Activated CD8-positive, alpha-beta T cell treated with anti-CD3 and anti-CD28 coated beads for 36 hours (primary cell): ENCODE measurements around the gene ANKUB1. TPM values are rescaled to one million over a fixed set of nuclear protein-coding genes. Genes with fewer than 3 reads are reported as not detected.

Source experiments
- ATAC-seq: fragments of 200-7000 bp; cut with Tn5 transposase; one replicate; pipeline ENCODE4 v1.10.0; 2021; ENCODE audit warnings: mild to moderate bottlenecking, moderate library complexity
- CTCF ChIA-PET: fragments of 350-600 bp; sonication (Branson Sonifier 250); formaldehyde crosslinking; loops from one replicate; lab custom pipeline; 2021; ENCODE audit warnings: antibody characterized with exemption; lab: Charles Lee
- POLR2A ChIA-PET: fragments of 350-600 bp; sonication (Branson Sonifier 250); formaldehyde crosslinking; loops from one replicate; lab custom pipeline; 2021; ENCODE audit warnings: antibody characterized with exemption; lab: Charles Lee
- DNase-seq: peaks from one replicate; pipeline ENCODE4 v3.0.0-alpha.2; 2020
- H3K27ac Mint-ChIP-seq: one replicate; pipeline ENCODE4 v1.8.0; 2021; ENCODE audit warnings: mild to moderate bottlenecking, mixed read lengths
- H3K27me3 Mint-ChIP-seq: one replicate; pipeline ENCODE4 v1.8.0; 2021; ENCODE audit warnings: mixed read lengths
- H3K36me3 Mint-ChIP-seq: one replicate; pipeline ENCODE4 v1.8.0; 2021; ENCODE audit warnings: low read depth, mixed read lengths
- H3K4me1 Mint-ChIP-seq: one replicate; pipeline ENCODE4 v1.8.0; 2021; ENCODE audit warnings: low read depth, mixed read lengths
- H3K4me3 Mint-ChIP-seq: one replicate; pipeline ENCODE4 v1.8.0; 2021; ENCODE audit warnings: mild to moderate bottlenecking, moderate library complexity, mixed read lengths
- H3K9me3 Mint-ChIP-seq: one replicate; pipeline ENCODE4 v1.8.0; 2021; ENCODE audit warnings: mixed read lengths
- intact Hi-C: fragments of 100-400 bp; cut with micrococcal nuclease; formaldehyde crosslinking; loops from one replicate; pipeline ENCODE4 v1.10.0; 2022
- total RNA-seq, 2 experiments: library from RNA; stranded (reverse); gene quantifications; one replicate each; pipeline ENCODE4 v1.2.3, GENCODE V29; 2021
- TF ChIP-seq, protein P1 (sequence below): fragments of 200-600 bp; IDR thresholded peaks from one replicate; pipeline ENCODE4 v1.8.0; 2022; ENCODE audit warnings: antibody characterized with exemption, mild to moderate bottlenecking

ANKUB1 gene
- total RNA-seq, 2 experiments from 2014 or later, result not detected

DNA sequence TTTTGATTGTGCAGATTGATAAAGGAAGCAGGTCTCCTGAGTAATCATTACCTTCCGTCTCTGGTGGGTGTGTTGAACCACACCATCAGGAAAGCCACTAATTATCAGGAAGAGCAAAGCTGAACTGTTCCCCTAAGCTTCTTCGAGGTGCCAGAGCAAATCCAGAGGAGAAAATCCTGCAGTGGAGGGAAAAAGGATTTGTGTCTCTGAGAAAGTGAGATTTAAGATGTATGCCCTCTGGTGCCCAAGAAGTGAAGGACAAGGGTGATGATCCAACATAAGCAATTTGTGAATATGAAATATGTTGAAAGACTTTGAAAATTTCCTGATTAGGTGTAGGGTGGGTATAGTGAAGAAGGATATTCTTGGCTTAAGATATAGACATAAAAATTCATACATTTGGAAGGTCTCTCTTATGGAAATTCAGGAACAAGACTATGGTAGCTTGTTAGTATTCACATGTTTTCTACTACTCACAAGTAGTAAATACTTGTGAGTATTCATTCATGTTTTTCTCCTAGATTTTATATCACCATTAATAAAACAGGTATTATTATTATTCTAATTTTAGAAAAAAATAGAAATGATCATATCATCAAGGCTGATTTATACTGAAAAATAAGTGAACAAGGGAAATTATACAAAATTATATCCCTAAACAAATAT is 74.8 kb downstream of the ANKUB1 start:
- no peak overlapping the region for H3K27ac Mint-ChIP-seq
- no peak overlapping the region for H3K4me3 Mint-ChIP-seq
- ChIA-PET CTCF (interaction anchor here (0.7 to 3.7 kb wide), 18 partner anchors 8 to 220 kb away, joined by 3 to 27 read pairs (median 3); no protein-coding TSS in a partner anchor), POLR2A (no interaction called here)
- H3K4me1 Mint-ChIP-seq, result no peaks in the 10 kb centered on the region
- peaks cover 9% of the 10 kb centered on the region for H3K9me3 Mint-ChIP-seq
- peaks cover 2% of the 10 kb centered on the region for H3K27me3 Mint-ChIP-seq
- no peaks in the 10 kb centered on the region for H3K36me3 Mint-ChIP-seq
- peak; percentile 58 for DNase-seq
- TF ChIP-seq, protein P1, sequence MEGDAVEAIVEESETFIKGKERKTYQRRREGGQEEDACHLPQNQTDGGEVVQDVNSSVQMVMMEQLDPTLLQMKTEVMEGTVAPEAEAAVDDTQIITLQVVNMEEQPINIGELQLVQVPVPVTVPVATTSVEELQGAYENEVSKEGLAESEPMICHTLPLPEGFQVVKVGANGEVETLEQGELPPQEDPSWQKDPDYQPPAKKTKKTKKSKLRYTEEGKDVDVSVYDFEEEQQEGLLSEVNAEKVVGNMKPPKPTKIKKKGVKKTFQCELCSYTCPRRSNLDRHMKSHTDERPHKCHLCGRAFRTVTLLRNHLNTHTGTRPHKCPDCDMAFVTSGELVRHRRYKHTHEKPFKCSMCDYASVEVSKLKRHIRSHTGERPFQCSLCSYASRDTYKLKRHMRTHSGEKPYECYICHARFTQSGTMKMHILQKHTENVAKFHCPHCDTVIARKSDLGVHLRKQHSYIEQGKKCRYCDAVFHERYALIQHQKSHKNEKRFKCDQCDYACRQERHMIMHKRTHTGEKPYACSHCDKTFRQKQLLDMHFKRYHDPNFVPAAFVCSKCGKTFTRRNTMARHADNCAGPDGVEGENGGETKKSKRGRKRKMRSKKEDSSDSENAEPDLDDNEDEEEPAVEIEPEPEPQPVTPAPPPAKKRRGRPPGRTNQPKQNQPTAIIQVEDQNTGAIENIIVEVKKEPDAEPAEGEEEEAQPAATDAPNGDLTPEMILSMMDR, result peak; percentile 60
- intact Hi-C loops, result loop anchor here (10.0 kb wide), 1 partner anchor 203 kb away; no protein-coding TSS in a partner anchor
- ATAC-seq, result no peak

DNA sequence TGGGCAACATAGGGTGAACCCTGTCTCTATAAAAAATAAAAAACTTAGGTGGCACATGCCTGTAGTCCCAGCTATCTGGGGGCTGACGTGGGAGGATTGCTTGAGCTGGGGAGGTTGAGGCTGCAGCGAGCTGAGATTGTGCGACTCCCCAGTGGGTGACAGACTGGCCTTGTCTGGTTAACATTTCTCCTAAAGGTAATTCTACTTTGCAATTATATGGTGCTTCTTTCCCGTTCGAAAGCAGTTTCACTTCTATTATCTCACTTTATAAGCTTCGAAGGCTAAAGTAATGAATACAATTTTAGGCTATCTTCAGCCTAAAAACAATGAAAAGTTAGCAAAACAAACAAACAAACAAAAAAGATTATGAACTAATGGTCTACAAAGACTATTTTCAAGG is 75.4 kb downstream of the ANKUB1 start:
- ATAC-seq (no peak), DNase-seq (no peak)
- POLR2A ChIA-PET, result no interaction called here
- TF ChIP-seq, protein P1, result no peak
- H3K4me1 Mint-ChIP-seq, result no peaks in the 10 kb centered on the region
- H3K4me3 Mint-ChIP-seq, result no peak overlapping the region
- intact Hi-C loops, result loop anchor here (10.0 kb wide), 1 partner anchor 202 kb away; no protein-coding TSS in a partner anchor
- CTCF ChIA-PET, result interaction anchor here (0.7 to 3.7 kb wide), 15 partner anchors 9 to 219 kb away, joined by 3 to 27 read pairs (median 3); no protein-coding TSS in a partner anchor
- no peaks in the 10 kb centered on the region for H3K36me3 Mint-ChIP-seq
- no peak overlapping the region for H3K27ac Mint-ChIP-seq
- peaks cover 2% of the 10 kb centered on the region for H3K27me3 Mint-ChIP-seq
- H3K9me3 Mint-ChIP-seq, result peaks cover 9% of the 10 kb centered on the region

DNA sequence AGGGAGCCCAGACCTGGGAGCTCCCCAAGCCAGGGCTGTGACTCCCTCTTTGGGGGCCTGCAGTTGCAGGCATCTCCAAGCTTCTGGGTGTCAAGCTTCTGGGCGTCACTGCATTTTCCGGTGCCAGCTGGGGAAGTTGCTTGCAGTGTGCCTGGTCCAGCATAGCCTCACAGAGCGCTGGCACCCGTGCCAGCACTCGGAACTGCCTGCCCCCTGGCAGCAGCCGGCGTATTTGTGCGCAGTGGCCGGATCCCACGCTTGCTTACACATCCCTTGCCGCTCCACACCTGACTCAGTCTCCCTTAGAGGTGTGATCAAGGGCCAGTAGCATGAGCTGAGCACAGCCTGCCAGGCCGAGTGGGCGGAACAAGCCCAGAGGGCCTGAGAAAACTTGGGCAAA is 77.1 kb downstream of the ANKUB1 start:
- ChIA-PET POLR2A (no interaction called here), CTCF (interaction anchor here (0.9 to 1.1 kb wide), 2 partner anchors 38 to 146 kb away, joined by 3 read pairs; no protein-coding TSS in a partner anchor)
- no peaks in the 10 kb centered on the region for H3K27me3 Mint-ChIP-seq
- ATAC-seq (no peak), DNase-seq (no peak)
- no peak overlapping the region for H3K4me3 Mint-ChIP-seq
- no peaks in the 10 kb centered on the region for H3K36me3 Mint-ChIP-seq
- H3K4me1 Mint-ChIP-seq, result no peaks in the 10 kb centered on the region
- TF ChIP-seq, protein P1, result no peak
- H3K27ac Mint-ChIP-seq, result no peak overlapping the region
- no peaks in the 10 kb centered on the region for H3K9me3 Mint-ChIP-seq
- intact Hi-C loops, result loop anchor here (10.0 kb wide), 1 partner anchor 200 kb away; no protein-coding TSS in a partner anchor

DNA sequence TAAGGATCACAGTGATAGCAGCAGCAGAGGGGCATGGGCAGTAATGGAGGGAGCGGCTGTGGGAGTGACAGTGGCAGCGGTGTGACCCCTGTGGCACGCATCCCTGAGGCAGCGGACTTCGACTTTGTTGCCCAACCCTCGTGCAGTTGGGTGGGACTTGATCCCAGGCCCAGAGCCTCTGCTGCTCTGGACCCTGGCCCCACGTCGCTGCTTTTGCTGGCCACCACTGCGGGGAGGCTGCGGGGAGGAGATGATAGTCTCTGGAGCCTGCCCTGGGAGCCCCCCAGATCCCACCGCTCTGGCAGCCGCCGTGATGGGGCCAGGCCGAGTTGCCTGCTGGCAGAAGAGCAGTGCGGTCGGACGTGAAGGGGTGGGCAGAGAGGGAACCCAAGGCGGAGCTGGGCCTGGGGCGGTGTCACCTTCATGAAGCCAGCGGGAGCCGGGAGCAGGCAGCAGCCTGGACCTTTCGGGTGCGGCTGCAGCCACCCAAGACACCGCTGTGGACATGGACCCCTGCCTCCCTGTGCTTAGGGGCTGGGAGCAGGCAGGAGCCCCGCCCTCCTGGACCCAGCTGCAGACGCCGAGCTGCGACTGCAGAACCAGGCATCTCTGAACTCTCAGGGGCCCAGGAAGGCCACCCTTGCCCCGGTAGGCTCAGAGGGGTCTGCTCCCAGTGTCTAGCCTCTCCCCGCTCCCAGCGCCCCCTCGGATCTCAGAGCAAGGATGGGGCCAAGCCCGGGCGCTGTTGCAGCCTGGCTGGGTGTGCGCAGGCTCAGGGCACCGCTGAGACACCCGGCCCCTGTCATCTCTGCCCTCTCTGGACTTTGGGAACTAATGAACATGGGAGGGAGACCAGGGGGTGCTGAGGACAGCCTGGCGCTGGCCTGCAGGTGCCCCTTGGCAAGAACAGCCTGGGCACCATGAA is 78.4 kb downstream of the ANKUB1 start:
- Mint-ChIP-seq H3K9me3 (no peaks in the 10 kb centered on the region), H3K36me3 (no peaks in the 10 kb centered on the region), H3K27ac (no peak overlapping the region), H3K4me3 (no peak overlapping the region), H3K27me3 (no peaks in the 10 kb centered on the region), H3K4me1 (no peaks in the 10 kb centered on the region)
- DNase-seq (no peak), ATAC-seq (no peak)
- intact Hi-C loops, result loop anchor here (10.0 kb wide), 1 partner anchor 199 kb away; no protein-coding TSS in a partner anchor
- CTCF ChIA-PET, result interaction anchor here (1.1 kb wide), 1 partner anchor 39 kb away, joined by 3 read pairs; no protein-coding TSS in a partner anchor
- TF ChIP-seq, protein P1, result no peak
- POLR2A ChIA-PET, result no interaction called here

Other genes with a start within 250 kb of the ANKUB1 start
- gene WWTR1, start 134.5 kb downstream of the ANKUB1 start, total RNA-seq, result under 1 TPM; 0.40 to 0.63 TPM
- gene COMMD2, start 40.1 kb downstream of the ANKUB1 start, total RNA-seq, result 10 to 100 TPM; 31.0 to 31.8 TPM
- gene RNF13, start 20.7 kb upstream of the ANKUB1 start, total RNA-seq, result 10 to 100 TPM; 25.7 to 26.3 TPM
- 1 to 10 TPM; 4.2 to 4.7 TPM for gene PFN2, start 178.3 kb upstream of the ANKUB1 start, total RNA-seq